AG04450 (cell line): ENCODE measurements around the gene PARM1. TPM values are rescaled to one million over a fixed set of nuclear protein-coding genes. Genes with fewer than 3 reads are reported as not detected.

Experiments
- CTCF ChIA-PET: fragments of 300-600, 350-600 bp; formaldehyde crosslinking; extraction: SDS; loops from one replicate; lab custom pipeline; 2022; ENCODE audit warnings: antibody characterized with exemption, inconsistent platforms; lab: Charles Lee
- POLR2A ChIA-PET: fragments of 350-600 bp; formaldehyde crosslinking; extraction: SDS; loops from one replicate; lab custom pipeline; 2021; ENCODE audit warnings: antibody characterized with exemption, inconsistent platforms; lab: Yijun Ruan, JAX
- DNase-seq: peaks from one replicate; pipeline ENCODE4 v3.0.0-alpha.2; 2011; ENCODE audit warnings: low read depth, low spot score
- H3K27ac ChIP-seq: one replicate; pipeline ENCODE4 v1.5.1; 2012; ENCODE audit warnings: low read depth, low read length, control low read depth
- H3K27me3 ChIP-seq: one replicate; pipeline ENCODE4 v1.6.0; 2012; ENCODE audit warnings: low read length; ENCODE audit not compliant: control insufficient read depth, insufficient read depth
- H3K4me3 ChIP-seq: 2 replicates; pipeline ENCODE4 v1.5.1; 2011; ENCODE audit warnings: mild to moderate bottlenecking, low read depth, low read length, control low read depth
- H3K9me3 ChIP-seq: 2 replicates; pipeline ENCODE4 v1.5.1; 2012; ENCODE audit warnings: low read length; ENCODE audit not compliant: control insufficient read depth, insufficient read depth
- CTCF ChIP-seq: IDR thresholded peaks from 2 replicates; pipeline ENCODE4 v1.5.1; 2011; ENCODE audit warnings: low read depth, low read length, control low read depth, inconsistent platforms
- polyA plus RNA-seq: library from polyadenylated mRNA; depleted of rRNA; stranded (reverse); fragments of >200 nt; gene quantifications from 2 replicates; pipeline ENCODE4 v1.2.3, GENCODE V29; 2011

The PARM1 gene
- polyA plus RNA-seq, 1 experiment, result 0.10 TPM

DNA sequence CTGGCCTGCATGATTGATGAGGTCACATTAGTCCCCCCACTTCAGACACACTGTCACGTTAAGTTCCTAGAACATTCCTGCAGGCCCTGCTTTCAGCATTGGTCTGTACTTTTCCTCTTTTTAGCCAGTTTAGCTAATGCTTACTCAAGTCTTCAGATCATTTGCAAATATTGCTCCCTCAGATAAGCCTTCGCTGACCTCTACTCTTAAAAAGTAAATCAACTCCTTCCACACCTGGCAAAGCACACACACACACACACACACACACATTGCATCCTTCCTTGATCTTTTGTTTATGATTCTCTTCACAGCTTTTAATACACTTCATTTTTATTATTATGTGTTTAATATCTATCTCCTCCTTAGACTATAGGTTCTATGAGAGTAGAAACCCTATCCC is 31.4 kb downstream of the PARM1 start:
- CTCF ChIA-PET, result no interaction called here
- no peak for TF ChIP-seq CTCF
- no peak for DNase-seq
- Histone ChIP-seq H3K27me3 (no peaks in the 10 kb centered on the region), H3K9me3 (no peaks in the 10 kb centered on the region), H3K4me3 (no peak overlapping the region), H3K27ac (no peak overlapping the region)
- POLR2A ChIA-PET, result interaction anchor here (0.7 kb wide), 1 partner anchor 493 kb away, joined by 4 read pairs; no protein-coding TSS in a partner anchor

- DNase-seq, result no peak
- POLR2A ChIA-PET, result no interaction called here
- no peaks in the 10 kb centered on the region for H3K27me3 ChIP-seq
Measured at GRCh38 chr4:74967324-74967723, 34.4 kb downstream of the PARM1 start.

GRCh38 chr4:74968456-74969164 is 35.7 kb downstream of the PARM1 start:
- ChIA-PET POLR2A (no interaction called here), CTCF (no interaction called here)
- no peak for TF ChIP-seq CTCF
- no peaks in the 10 kb centered on the region for H3K9me3 ChIP-seq
- DNase-seq, result no peak
- H3K27ac ChIP-seq, result no peak overlapping the region
- no peak overlapping the region for H3K4me3 ChIP-seq
- H3K27me3 ChIP-seq, result no peaks in the 10 kb centered on the region

More at GRCh38 chr4:74967324-74967723, 34.4 kb downstream of the PARM1 start:
- no peak overlapping the region for H3K4me3 ChIP-seq
- H3K27ac ChIP-seq, result no peak overlapping the region
- CTCF ChIA-PET, result no interaction called here
- no peaks in the 10 kb centered on the region for H3K9me3 ChIP-seq
- no peak for TF ChIP-seq CTCF

- no peak for DNase-seq
- CTCF ChIA-PET, result interaction anchor here (0.6 kb wide), 1 partner anchor 1014 kb away, joined by 6 read pairs; no protein-coding TSS in a partner anchor
- H3K27me3 ChIP-seq, result no peaks in the 10 kb centered on the region
- H3K4me3 ChIP-seq, result no peak overlapping the region
- no peaks in the 10 kb centered on the region for H3K9me3 ChIP-seq
- POLR2A ChIA-PET, result no interaction called here
- no peak overlapping the region for H3K27ac ChIP-seq
- no peak for TF ChIP-seq CTCF
Measured at GRCh38 chr4:74969507-74970474, 36.9 kb downstream of the PARM1 start.
